NCI-H2029 treated with DMSO at 0.1 percent for 48 hours (cell line): ENCODE results near the gene LRRC3B.
"Not testable (repeated sequence)": the region's sequence is repeated elsewhere in the genome, so short reads cannot be mapped to it uniquely, and the experiment has no call there.

ENCODE experiments used
- DNase-seq: peaks from one replicate; lab custom pipeline; 2025; lab: John Stamatoyannopoulos, UW

The LRRC3B gene

GRCh38 chr3:26622621-26623418 is at the start of gene LRRC3B:
Gene LRRC3B (plus strand): TSS chr3:26622772. CDS start chr3:26709673, 86,901 bp downstream.
- no peak for DNase-seq

GRCh38 chr3:26574766-26575165 is 47.8 kb upstream of the LRRC3B start:
- no peak for DNase-seq

- DNase-seq: no peak
These were observed 43.5 kb upstream of the LRRC3B start for GRCh38 chr3:26579116-26579515.

- DNase-seq: no peak
These were observed 35.0 kb upstream of the LRRC3B start for GRCh38 chr3:26587571-26587970.

GRCh38 chr3:26588931-26589330 is 33.6 kb upstream of the LRRC3B start:
- DNase-seq: no peak

- DNase-seq: no peak
These were observed 32.9 kb upstream of the LRRC3B start for GRCh38 chr3:26589678-26590077.

GRCh38 chr3:26590919-26591484 is 31.6 kb upstream of the LRRC3B start:
- DNase-seq: no peak

GRCh38 chr3:26591926-26592325 is 30.6 kb upstream of the LRRC3B start:
- DNase-seq: no peak

GRCh38 chr3:26592451-26592850 is 30.1 kb upstream of the LRRC3B start:
- DNase-seq: no peak

- DNase-seq: no peak
These were observed 26.2 kb upstream of the LRRC3B start for GRCh38 chr3:26596335-26596734.

GRCh38 chr3:26603311-26603710 is 19.3 kb upstream of the LRRC3B start:
- DNase-seq: not testable (repeated sequence)

- not testable (repeated sequence) for DNase-seq
These were observed 18.8 kb upstream of the LRRC3B start for GRCh38 chr3:26603771-26604170.

- DNase-seq: no peak
These were observed 8.4 kb upstream of the LRRC3B start for GRCh38 chr3:26614006-26614685.

GRCh38 chr3:26621176-26621575 is 1.4 kb upstream of the LRRC3B start:
- no peak for DNase-seq

GRCh38 chr3:26621906-26622620 is 509 bp upstream of the LRRC3B start:
- no peak for DNase-seq

- no peak for DNase-seq
These were observed 1.0 kb downstream of the LRRC3B start for GRCh38 chr3:26623419-26624208.

GRCh38 chr3:26624209-26624765 is 1.7 kb downstream of the LRRC3B start:
- DNase-seq: no peak

GRCh38 chr3:26625187-26625586 is 2.6 kb downstream of the LRRC3B start:
- no peak for DNase-seq

- DNase-seq: no peak
These were observed 4.5 kb downstream of the LRRC3B start for GRCh38 chr3:26627080-26627479.

GRCh38 chr3:26628915-26629314 is 6.3 kb downstream of the LRRC3B start:
- DNase-seq: no peak

- no peak for DNase-seq
These were observed 8.3 kb downstream of the LRRC3B start for GRCh38 chr3:26630669-26631389.
